Inflammatory macrophage treated with lipopolysaccharide for 4 hours (primary cell): ENCODE results near the gene LRPAP1.
"Not testable (repeated sequence)": the region's sequence is repeated elsewhere in the genome, so short reads cannot be mapped to it uniquely, and the experiment has no call there.

ENCODE experiments used
- DNase-seq: peaks from one replicate; pipeline ENCODE4 v3.0.0-alpha.2; 2020

LRPAP1 gene

DNA sequence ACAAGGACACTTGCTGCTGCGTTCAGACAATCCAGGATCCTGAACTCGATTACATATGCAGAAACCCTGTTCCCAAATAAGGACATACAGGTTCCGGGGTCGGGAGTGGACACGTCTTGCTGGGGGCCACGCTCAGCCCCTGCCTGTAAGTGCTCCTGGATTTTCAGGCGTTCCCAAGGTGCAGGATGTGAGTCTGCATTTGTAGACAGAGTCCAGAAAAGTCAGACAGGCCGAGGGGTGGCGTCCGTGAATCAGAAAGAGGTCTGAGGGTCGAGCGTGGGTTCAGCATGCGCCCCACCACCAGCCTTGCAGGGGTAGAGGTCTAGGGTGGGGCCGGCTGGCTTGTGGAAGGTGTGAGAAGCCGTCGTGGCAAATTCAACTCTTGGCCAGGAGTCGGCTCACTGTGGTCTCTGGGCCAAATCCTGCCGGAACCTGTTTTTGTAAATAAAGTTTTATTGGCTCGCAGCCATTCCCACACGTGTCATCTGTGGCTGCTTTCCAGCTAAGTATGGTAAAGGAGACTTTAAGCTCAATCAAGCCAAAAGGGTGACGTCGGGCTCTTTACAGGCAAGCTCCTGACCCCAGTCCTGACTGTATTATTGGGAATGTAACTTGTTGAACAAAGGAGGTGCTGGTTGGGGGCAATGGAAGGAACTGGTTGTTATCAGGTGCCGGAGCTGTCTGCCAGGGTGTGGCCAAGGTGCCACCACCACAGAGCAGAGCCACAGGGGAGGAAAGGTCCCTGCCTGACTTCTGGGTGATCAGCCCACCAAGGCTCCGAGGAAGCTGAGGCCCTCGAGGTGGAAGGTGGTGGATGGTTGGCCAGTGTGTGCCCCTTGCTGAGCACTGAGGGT lies 61.8 kb downstream of the LRPAP1 start:
- no peak for DNase-seq

DNA sequence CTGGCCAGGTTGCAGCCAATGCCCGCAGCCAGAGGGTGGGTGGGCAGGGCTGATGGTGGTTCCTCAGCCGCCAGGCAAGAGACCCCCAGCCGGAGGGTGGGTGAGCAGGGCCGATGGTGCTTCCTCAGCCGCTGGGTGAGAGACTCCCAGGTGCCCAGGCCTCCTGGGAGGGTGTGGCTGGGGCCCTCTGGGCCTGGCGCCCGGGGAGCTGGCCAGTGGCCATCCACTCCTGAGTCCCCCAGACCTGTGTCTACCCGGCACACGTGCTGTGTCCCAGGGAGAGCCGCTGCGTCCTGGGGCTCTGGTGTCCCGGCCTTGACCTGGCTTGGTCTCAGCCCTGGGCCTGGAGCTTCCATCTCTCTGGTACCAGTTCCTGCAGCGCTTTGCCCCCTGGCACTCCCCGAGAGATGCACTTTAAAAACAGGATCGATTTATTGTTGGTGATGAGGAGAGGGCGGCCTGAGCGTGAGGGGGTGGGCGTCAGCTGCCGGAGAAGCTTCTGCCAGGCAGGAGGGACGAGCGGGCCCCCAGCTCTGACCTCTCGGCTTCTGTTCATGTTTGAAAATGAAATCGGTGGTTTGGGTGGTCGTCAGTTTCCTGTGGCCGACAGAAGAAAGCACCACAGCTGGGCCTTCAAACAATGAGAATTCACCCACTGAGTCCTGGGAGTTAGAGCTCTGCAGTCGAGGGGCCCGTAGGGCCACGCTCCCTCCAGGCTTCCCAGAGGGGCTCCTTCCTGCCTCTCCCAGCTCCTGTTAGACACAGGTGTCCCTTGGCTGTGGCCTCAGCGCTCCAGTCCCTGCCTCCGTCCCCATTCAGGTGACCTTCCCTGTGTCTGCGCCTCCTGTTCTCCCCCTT lies 62.6 kb downstream of the LRPAP1 start:
- no peak for DNase-seq

DNA sequence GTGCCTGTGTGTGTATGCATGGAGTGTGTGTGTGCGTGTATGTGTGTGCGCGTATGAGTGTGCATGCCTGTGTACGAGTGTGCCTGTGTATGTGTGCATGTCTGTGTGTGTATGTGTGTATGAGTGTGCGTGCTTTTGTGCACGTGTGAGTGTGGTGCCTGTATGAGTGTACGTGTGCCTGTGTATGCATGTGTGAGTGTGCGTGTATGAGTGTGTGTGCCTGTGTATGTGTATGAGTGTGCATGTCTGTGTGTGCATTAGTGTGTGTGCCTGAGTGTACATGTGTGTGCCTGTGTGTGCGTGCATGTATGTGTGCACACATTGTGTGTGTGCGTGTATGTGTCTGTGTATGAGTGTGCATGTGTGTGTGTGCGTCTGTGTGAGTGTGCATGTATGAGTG lies 63.4 kb downstream of the LRPAP1 start:
- no peak for DNase-seq

DNA sequence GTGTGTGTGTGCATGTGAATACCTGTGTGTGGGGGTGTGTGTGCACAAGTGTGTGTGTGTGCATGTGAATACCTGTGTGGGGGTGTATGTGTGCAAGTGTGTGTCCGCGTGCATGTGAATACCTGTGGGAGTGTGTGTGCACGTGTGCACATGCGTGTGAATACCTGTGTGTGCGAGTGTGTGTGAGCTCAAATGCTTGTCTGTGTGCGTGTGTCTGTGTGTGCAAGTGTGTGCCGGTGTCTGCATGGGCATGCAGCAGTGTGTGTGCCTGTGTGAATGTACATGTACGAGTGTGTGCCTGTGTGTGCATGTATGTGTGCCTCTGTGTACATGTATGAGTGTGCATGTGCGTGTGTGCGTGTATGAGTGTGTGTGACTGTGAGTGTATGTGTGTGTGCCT lies 64.1 kb downstream of the LRPAP1 start:
- no peak for DNase-seq

GRCh38 chr4:3467601-3468031 lies 64.6 kb downstream of the LRPAP1 start:
- DNase-seq, result no peak

DNA sequence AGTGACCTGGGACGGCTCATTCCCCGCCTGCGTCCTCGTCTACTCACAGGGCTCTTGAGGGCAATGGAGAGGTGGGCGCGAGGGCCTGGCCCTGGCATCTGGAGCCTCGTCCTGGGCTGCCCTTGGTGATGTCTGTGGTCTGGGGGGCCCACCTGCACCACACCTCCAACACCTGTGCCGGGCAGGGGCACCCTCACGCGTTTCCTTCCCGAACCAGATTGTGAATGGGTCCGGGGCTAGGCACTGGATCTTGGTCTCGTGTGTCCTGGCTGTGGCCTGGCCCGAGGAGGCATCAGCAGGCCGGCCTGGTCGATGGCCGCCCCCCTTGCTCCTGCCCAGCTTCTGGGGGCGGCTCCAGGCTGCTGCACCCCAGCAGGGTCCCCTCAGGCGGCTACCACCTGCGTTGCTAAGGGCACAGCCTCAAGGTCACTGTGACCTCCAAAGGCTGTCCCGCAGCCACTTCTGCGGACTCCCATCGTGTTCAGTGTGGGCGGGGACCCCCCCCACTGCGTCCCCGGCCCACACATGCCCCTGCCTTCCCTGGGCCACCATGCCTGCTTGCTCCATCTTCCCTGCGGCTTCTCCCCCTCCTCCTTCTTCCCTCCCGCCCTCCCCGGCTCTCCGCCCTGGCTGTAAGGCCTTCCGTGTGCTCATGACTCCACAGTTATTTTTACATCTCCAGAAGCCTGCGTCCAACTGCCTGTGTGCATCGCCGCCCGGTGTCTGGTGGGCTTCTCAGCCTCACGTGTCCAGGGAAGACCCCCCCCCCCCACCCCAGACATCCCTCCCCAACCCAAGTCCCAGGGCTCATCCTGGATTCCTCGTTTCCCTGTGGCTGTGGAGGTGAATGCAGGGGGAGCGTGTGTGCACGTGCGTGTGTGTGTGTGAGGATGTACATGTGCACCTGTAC lies 65.3 kb downstream of the LRPAP1 start:
- DNase-seq, result no peak

DNA sequence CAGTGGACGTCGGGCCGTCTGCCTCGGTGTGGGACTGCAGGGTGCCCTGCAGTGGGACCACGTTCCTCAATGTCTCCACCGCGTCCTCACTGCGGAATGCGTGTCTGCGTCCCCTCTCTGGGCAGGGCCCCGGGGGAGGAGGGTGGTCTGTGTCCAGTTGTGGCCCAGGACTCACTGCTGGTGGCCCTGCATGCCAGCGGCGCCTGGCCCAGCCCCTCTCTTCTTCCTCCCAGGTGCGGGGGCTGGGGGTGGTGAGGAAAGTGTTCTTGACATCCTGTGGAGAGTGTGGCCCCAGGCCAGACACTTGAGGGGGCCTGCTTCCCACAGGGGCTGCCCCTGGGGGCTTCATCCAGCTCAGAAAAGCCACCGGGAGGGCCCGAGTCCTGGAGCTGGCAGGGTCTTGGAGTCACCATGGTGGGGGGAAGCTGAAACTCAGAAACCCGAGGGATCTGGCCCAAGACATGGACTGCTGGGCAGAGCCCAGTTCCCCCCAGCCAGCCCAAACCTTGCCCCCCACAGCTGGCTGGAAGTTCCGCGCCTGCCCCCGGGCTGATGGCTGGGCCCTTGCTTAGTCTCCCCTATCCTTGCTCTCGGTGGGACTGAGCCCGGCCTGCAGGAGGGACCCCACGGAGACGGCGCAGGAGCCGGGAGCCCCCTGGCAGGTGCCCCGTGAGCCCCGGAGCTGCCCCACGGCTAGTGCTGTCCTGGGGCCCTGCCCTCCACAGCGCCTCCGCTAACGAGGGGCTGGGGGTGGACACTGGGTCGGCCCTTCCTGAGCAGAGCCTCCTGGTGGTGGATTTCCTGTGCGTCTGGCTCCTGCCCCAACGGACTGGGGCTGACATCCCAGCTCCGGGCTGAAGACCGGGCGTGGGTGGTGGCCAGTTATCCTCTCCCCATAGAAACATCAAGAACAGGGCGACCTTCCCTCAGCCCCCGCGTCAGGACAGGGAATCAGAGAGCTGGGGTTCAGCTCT lies 66.2 kb downstream of the LRPAP1 start:
- no peak for DNase-seq

DNA sequence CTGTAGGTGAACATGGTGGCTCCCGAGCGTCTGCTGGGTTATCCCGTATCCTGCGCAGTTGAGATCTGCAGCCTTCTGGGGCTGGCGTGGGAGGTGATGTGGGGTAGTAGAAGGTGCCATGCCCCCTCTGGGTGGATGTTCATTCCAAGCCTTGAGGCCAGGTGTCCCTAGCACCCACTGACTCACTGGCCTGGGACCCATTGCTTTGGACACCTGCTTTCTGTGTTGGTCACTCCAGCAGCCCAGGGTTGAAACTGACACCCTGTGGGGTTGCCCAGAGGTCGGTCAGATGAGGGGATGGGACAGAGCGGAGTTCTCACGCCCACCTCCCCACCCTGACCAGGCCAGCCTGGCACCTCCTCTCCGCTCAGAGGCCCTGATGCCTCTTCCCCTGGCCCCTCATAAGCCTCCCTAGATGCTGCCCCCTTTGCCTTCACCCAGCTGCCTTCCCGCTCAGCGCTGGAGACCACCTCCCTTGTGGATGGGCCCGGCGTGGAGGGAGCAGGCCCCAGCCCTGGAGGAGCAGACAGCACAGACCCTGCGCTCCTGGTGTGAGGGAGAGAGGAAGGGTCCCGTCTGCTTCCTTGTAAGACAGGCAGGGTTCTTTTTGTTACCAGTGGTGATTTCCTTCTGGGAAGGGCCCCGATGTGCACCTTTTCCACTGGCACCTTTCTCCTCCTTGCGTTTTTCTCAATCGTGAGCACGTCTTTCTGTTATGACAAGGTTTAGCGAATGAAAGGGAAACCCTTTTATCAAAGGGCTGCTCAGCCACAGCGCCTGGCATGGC lies 67.1 kb downstream of the LRPAP1 start:
- no peak for DNase-seq

DNA sequence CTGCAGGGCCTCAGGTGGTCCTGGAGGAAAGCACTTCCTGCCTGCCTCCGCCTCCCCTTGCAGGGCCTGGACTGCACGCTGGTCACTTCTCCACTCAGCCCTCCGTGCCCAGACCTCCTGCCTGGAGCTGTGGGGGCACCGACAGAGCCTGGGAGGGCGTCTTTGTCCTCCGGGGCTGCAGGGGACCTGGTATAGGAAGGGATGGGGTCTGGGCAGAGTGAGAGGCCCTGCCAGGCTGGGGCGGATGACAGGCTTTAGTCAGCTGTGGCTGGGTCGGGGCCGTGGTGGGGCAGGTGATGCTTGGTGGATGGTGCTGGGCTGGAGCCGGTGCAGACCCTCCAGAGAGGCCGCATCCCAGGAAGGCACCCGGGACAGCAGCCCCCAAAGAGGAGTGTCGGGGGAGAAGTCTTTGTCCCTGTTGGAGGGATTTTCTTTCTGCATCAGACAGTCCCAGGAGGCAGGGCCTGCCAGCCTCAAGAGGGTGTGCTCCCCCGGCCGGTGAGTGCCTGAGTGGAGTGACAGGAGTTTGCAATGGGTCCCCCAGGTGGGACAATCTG lies 67.8 kb downstream of the LRPAP1 start:
- no peak for DNase-seq

- no peak for DNase-seq
Measured at GRCh38 chr4:3463556-3464348, 68.5 kb downstream of the LRPAP1 start.

DNA sequence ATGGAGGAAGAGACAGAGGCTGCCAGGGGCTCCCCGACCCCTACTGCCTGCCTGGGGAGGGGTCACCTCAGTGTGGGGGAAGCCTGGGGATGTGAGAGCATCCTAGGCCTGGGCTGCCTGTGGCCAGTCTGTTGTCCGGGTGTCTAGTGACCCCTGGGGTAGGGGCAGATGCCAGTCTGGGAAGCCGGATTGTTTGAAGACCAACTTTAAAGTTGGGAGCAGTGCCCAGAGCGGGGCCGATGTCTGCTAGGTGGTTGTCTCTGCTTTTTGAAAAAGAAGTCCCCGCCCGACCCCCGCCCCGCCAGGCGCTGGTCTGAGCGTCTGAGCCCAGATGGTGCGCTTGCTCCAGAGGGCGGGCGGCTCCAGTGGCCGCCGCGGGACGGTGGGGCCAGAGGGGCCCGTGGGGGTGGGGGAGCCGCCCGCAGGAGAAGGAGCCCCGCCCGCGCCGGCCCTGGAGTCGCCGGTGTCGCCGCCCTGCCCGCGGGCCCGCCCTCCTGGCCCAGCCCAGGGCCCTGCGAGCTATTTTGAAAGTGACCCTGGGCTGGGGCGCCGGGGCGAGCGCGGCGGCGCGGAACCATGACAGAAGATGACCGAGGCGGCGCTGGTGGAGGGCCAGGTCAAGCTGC lies 69.3 kb downstream of the LRPAP1 start, which contains the start of gene DOK7:
Gene DOK7 (plus strand): TSS at position 517 of the 626 bp plus-strand sequence. CDS start 70 bp downstream, at position 587.
- DNase-seq, result peak; percentile 11

GRCh38 chr4:3462321-3462789 lies 69.9 kb downstream of the LRPAP1 start:
- no peak for DNase-seq

- no peak for DNase-seq
Measured at GRCh38 chr4:3461515-3462291, 70.5 kb downstream of the LRPAP1 start.

- no peak for DNase-seq
Measured at GRCh38 chr4:3460926-3461325, 71.3 kb downstream of the LRPAP1 start.

GRCh38 chr4:3459156-3459555 lies 73.1 kb downstream of the LRPAP1 start:
- not testable (repeated sequence) for DNase-seq

- DNase-seq, result no peak
Measured at GRCh38 chr4:3458371-3458770, 73.9 kb downstream of the LRPAP1 start.

DNA sequence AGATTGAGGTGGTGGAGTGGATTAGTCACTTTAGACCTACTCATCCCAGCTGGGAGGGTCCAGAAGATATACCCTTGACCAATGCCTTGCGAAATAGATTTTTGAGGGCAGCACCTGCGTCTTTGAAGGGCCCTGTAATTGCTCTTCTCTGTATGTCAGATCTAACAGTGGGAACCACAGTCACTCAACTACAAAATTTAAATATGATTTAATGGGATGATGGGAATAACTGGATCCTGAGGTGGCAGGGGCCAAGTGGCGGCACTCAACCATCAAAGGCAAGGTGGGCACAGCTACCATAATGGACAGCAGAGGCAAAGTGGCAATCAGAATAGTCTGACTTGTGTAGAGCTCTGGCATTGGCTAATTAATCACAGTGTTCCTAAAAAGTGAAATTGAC lies 76.6 kb downstream of the LRPAP1 start:
- DNase-seq, result not testable (repeated sequence)
